ENCODE measurements around the gene ZBTB33.

Gene ZBTB33

GRCh38 chrX:120306630-120307029 is 56.0 kb downstream of the ZBTB33 start:
- CTCF ChIA-PET: no interaction called here
- no peak overlapping the region for H3K4me3 Mint-ChIP-seq
- H3K9me3 Mint-ChIP-seq: no peaks in the 10 kb centered on the region

More at GRCh38 chrX:120306630-120307029, 56.0 kb downstream of the ZBTB33 start:
- no peak for DNase-seq
- peaks cover 45% of the 10 kb centered on the region for H3K4me1 Mint-ChIP-seq
- H3K27ac Mint-ChIP-seq: no peak overlapping the region
- H3K36me3 Mint-ChIP-seq: no peaks in the 10 kb centered on the region
- peaks cover 52% of the 10 kb centered on the region for H3K27me3 Mint-ChIP-seq

Data from activated naive CD4-positive, alpha-beta T cell treated with anti-CD3 and anti-CD28 coated beads, Interleukin-2, amount 10 ng/mL, durations not matched to agents 7 days and 5 days (primary cell).